IPS DF 6.9 (cell line): ENCODE measurements around the gene TRAF2.

Experiments
- DNase-seq: peaks from one replicate; pipeline ENCODE4 v3.0.0-alpha.2; 2013; ENCODE audit warnings: low read depth, low spot score
- H3K27ac ChIP-seq: one replicate; pipeline ENCODE4 v1.5.1; 2013; ENCODE audit warnings: low read length, control low read depth
- H3K27me3 ChIP-seq: 2 replicates; pipeline ENCODE4 v1.6.1; 2013; ENCODE audit warnings: mild to moderate bottlenecking, low read length; ENCODE audit not compliant: control insufficient read depth, insufficient read depth
- H3K36me3 ChIP-seq: 2 replicates; pipeline ENCODE4 v1.6.1; 2013; ENCODE audit warnings: low read length; ENCODE audit not compliant: control insufficient read depth, insufficient read depth
- H3K4me1 ChIP-seq: 2 replicates; pipeline ENCODE4 v1.6.1; 2013; ENCODE audit warnings: low read length; ENCODE audit not compliant: control insufficient read depth, insufficient read depth
- H3K4me3 ChIP-seq: 2 replicates; pipeline ENCODE4 v1.5.1; 2013; ENCODE audit warnings: mild to moderate bottlenecking, low read length
- H3K9me3 ChIP-seq: 2 replicates; pipeline ENCODE4 v1.6.1; 2013; ENCODE audit warnings: low read length, inconsistent platforms; ENCODE audit not compliant: control insufficient read depth, insufficient read depth
- WGBS: extraction: QIAGEN DNeasy Blood & Tissue Kit; methylation state at CpG from one replicate; pipeline ENCODE4 v1.1.7; 2013; ENCODE audit warnings: mixed read lengths, missing lambda C conversion rate; ENCODE audit not compliant: insufficient read length, insufficient coverage; 5-methylcytosine and 5-hydroxymethylcytosine counted together

The TRAF2 gene

GRCh38 chr9:136940526-136941230, 54.4 kb downstream of the TRAF2 start:
- Histone ChIP-seq H3K4me1 (peaks cover 5% of the 10 kb centered on the region; the same call in 1 of the 2 replicates), H3K4me3 (no peak overlapping the region), H3K9me3 (no peaks in the 10 kb centered on the region), H3K27me3 (no peaks in the 10 kb centered on the region), H3K27ac (no peak overlapping the region), H3K36me3 (peaks cover 26% of the 10 kb centered on the region)
- no peak for DNase-seq
- no CpG with 5 or more reads among the region's 42 CpGs for WGBS

GRCh38 chr9:136941231-136942111, 55.2 kb downstream of the TRAF2 start:
- no peak for DNase-seq
- no peak overlapping the region for H3K27ac ChIP-seq
- peaks cover 26% of the 10 kb centered on the region for H3K36me3 ChIP-seq
- H3K27me3 ChIP-seq, result no peaks in the 10 kb centered on the region
- no CpG with 5 or more reads among the region's 55 CpGs for WGBS
- no peaks in the 10 kb centered on the region for H3K9me3 ChIP-seq
- no peak overlapping the region for H3K4me3 ChIP-seq
- H3K4me1 ChIP-seq, result peaks cover 5% of the 10 kb centered on the region; the same call in 1 of the 2 replicates

DNA sequence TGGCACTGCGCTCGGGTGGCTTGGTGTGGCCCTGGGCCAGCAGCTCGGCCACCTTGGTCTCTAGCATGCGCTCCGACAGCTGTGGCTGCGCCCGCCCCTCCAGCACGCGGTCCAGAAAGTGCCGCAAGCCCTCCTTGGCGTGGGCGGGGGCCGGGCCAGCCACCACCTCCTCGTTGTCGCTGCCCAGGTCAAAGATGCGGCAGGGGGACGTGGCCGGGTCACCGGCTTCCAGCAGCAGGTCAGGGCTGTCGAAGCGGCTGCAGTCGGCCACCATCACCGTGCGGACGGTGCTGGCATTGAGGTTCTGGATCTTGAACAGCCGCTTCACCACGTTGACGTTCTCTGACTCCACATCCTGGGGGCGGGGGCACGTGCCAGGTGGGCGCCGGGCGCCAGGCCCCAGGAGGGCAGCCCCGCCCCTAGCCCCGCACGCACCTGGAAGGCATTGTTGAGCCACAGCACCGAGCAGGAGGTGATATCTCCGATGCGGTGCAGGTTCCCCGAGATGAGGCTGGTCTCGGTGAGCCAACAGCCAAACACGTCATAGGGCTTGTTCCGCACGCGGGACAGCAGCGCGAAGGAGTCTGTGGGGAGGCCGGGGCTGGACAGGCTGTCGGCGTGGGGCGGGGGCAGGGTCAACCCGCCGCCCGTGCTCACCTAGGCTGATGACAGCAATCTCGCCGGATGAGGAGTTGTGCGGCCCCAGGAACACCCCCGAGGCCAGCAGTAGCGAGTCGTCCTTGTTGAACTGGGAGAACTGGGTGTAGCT, 56.0 kb downstream of the TRAF2 start:
- Histone ChIP-seq H3K27me3 (no peaks in the 10 kb centered on the region), H3K4me3 (no peak overlapping the region), H3K9me3 (no peaks in the 10 kb centered on the region), H3K27ac (no peak overlapping the region), H3K4me1 (peaks cover 5% of the 10 kb centered on the region; the same call in 1 of the 2 replicates), H3K36me3 (peaks cover 26% of the 10 kb centered on the region)
- no CpG with 5 or more reads among the region's 60 CpGs for WGBS
- no peak for DNase-seq

GRCh38 chr9:136942881-136943230, 56.5 kb downstream of the TRAF2 start:
- Histone ChIP-seq H3K36me3 (peaks cover 26% of the 10 kb centered on the region), H3K27ac (no peak overlapping the region), H3K9me3 (no peaks in the 10 kb centered on the region), H3K4me1 (peaks cover 5% of the 10 kb centered on the region; the same call in 1 of the 2 replicates), H3K4me3 (no peak overlapping the region), H3K27me3 (no peaks in the 10 kb centered on the region)
- WGBS, result no CpG with 5 or more reads among the region's 16 CpGs
- DNase-seq, result no peak

DNA sequence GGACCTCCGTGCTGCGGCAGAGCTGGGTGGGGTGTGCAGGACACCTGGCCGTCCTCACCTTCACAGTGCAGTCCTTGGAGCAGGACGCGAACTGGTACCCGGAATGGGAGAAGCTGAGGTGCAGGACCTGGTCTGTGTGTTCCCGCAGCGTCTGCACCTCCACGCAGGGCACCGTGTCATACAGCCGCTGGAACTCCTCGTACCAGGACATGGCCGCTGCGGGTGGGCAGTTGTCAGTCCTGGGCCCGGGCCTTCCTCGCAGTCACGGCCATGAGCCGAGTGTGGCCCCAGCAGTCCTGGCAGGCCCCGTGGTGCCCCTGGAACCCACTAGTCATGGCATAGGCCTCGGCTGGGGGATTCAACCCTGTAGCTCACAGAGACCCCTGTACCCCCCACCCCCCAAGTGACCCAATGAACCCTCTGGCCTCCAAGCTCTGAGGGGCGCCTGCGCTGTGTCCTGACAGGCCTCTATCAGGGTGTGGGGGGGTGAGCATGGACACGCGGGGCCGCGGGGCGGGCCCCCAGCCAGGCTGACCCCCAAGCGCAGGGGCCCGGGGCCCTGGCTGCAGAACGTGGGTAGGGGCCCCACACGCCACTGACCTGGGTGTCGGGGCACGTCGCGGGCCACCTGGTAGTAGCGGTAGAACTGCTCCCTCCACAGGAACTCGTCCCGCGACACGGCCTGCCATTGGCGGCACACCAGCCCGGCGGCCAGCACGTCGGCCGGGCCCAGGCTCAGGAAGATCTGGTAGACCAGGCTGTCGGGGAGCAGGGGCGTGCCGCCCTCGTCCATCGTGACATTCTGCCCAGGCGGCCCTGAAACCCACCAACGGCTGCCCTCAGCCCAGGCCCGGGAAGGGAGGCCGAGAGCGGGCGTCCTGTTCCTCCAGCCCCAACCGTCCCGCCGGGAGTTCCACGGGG, 57.2 kb downstream of the TRAF2 start:
- H3K27ac ChIP-seq, result no peak overlapping the region
- no peaks in the 10 kb centered on the region for H3K27me3 ChIP-seq
- peaks cover 5% of the 10 kb centered on the region; the same call in 1 of the 2 replicates for H3K4me1 ChIP-seq
- H3K4me3 ChIP-seq, result peak overlapping the region; percentile 80
- H3K36me3 ChIP-seq, result peaks cover 26% of the 10 kb centered on the region
- DNase-seq, result no peak
- no peaks in the 10 kb centered on the region for H3K9me3 ChIP-seq
- WGBS, result no CpG with 5 or more reads among the region's 61 CpGs

- H3K27me3 ChIP-seq, result no peaks in the 10 kb centered on the region
- no peak for DNase-seq
- peaks cover 26% of the 10 kb centered on the region for H3K36me3 ChIP-seq
- peak overlapping the region; percentile 80 for H3K4me3 ChIP-seq
- H3K9me3 ChIP-seq, result no peaks in the 10 kb centered on the region
- peaks cover 5% of the 10 kb centered on the region; the same call in 1 of the 2 replicates for H3K4me1 ChIP-seq
- H3K27ac ChIP-seq, result no peak overlapping the region
- WGBS, result no CpG with 5 or more reads among the region's 45 CpGs
Measured at GRCh38 chr9:136944212-136944518, 57.8 kb downstream of the TRAF2 start.

DNA sequence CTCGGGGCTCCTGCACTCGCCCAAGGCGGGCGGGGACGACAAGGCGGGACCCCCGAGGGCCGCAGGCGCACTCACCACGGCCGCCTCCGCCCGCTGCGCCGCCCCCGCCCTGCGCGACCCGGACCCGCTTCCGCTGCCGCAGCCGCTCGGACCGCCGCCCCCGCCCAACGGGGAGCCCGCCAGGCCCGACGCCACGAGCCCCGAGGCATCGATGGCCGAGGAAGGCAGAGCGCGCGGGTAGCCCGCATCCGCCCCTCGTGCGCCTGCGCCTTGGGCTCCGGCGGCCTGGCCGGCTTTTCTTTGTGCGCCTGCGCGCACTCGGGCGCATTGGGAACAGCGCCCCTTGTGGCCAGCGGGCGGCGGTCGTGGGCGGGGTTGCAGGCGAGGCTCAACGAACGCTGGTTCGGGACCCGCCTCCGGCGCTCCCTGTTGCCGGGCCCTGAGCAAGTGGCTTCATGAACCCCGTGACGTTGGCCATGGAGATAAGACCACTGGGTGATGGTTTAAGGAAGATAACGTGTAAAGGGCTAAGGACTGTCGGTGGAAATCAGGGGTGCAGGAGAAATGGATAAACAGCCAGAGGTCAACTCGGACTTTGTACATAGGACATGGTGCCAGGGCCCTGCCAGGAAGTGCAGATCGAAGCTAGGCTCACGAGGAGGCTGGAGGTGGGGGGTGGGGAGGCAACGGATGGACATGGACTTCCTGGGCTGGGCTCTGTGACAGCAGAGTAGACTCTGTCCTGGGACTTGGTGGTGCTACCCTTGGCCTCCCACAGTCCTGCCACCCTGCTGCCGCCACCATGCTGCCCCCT, 58.4 kb downstream of the TRAF2 start, which contains the start of the genes C8G and FBXW5:
Gene C8G, plus strand, starts transcription at position 725 of the 814 bp plus-strand sequence. Its CDS starts 78 bp downstream, at position 803.
Gene FBXW5, minus strand, starts transcription at position 220 of the 814 bp plus-strand sequence. CDS start 655 bp downstream, outside the sequence.
- Histone ChIP-seq H3K27me3 (no peaks in the 10 kb centered on the region), H3K4me1 (peaks cover 5% of the 10 kb centered on the region; the same call in 1 of the 2 replicates), H3K4me3 (peak within 1 kb of the TSS; percentile 80), H3K36me3 (peaks cover 26% of the 10 kb centered on the region), H3K27ac (no peak within 1 kb of the TSS), H3K9me3 (no peaks in the 10 kb centered on the region)
- DNase-seq, result peak; percentile 75
- WGBS, result no CpG with 5 or more reads among the region's 74 CpGs

DNA sequence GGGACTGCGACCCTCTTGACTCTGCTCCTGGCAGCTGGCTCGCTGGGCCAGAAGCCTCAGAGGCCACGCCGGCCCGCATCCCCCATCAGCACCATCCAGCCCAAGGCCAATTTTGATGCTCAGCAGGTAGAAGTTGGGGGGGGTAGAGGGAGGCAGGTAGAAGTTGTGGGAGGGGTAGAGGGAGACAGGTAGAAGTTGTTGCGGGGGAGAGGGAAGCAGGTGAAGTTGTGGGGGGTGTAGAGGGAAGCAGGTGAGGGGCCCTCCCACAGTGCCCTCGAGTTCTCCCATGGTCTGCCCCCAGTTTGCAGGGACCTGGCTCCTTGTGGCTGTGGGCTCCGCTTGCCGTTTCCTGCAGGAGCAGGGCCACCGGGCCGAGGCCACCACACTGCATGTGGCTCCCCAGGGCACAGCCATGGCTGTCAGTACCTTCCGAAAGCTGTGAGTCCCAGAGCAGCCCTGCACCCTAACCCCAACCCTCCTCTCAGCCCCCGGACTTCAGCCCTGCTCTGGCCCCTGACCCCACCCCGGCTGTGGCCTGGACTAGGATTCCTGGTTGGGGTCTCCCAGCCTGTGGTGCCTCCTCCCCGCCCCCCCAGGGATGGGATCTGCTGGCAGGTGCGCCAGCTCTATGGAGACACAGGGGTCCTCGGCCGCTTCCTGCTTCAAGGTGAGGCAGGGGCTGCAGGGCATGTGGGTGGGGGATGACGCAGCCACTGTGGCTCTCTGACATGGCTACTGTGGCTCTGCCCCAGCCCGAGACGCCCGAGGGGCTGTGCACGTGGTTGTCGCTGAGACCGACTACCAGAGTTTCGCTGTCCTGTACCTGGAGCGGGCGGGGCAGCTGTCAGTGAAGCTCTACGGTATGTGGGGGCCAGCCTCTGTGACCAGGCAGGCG, 59.3 kb downstream of the TRAF2 start:
- no peaks in the 10 kb centered on the region for H3K27me3 ChIP-seq
- no peaks in the 10 kb centered on the region for H3K9me3 ChIP-seq
- no CpG with 5 or more reads among the region's 30 CpGs for WGBS
- H3K27ac ChIP-seq, result no peak overlapping the region
- H3K36me3 ChIP-seq, result peaks cover 18% of the 10 kb centered on the region
- H3K4me1 ChIP-seq, result peaks cover 5% of the 10 kb centered on the region; the same call in 1 of the 2 replicates
- H3K4me3 ChIP-seq, result no peak overlapping the region
- DNase-seq, result no peak
